GM21619 (cell line): ENCODE data around the gene RBM19.
"Not testable (repeated sequence)": the region's sequence is repeated elsewhere in the genome, so short reads cannot be mapped to it uniquely, and the experiment has no call there.

ENCODE experiments used
- ATAC-seq: cut with Tn5 transposase; IDR thresholded peaks from one replicate; pipeline ENCODE4 v1.9.1; 2021; ENCODE audit not compliant: unreplicated experiment

RBM19 gene

GRCh38 chr12:113907446-113908180 is 58.5 kb downstream of the RBM19 start:
- no peak for ATAC-seq

GRCh38 chr12:113906411-113907200 is 59.5 kb downstream of the RBM19 start:
- ATAC-seq: no peak

GRCh38 chr12:113905829-113906228 is 60.3 kb downstream of the RBM19 start:
- no peak for ATAC-seq

GRCh38 chr12:113903381-113903863 is 62.7 kb downstream of the RBM19 start:
- no peak for ATAC-seq

- ATAC-seq: not testable (repeated sequence)
Observed at GRCh38 chr12:113901319-113901718, 64.8 kb downstream of the RBM19 start.

GRCh38 chr12:113900716-113901115 is 65.4 kb downstream of the RBM19 start:
- no peak for ATAC-seq

GRCh38 chr12:113899561-113900471 is 66.3 kb downstream of the RBM19 start:
- ATAC-seq: no peak

GRCh38 chr12:113899042-113899560 is 67.0 kb downstream of the RBM19 start:
- no peak for ATAC-seq

- ATAC-seq: no peak
Observed at GRCh38 chr12:113898466-113898865, 67.7 kb downstream of the RBM19 start.

GRCh38 chr12:113897406-113897805 is 68.7 kb downstream of the RBM19 start:
- no peak for ATAC-seq

- ATAC-seq: no peak
Observed at GRCh38 chr12:113896841-113897240, 69.3 kb downstream of the RBM19 start.

- ATAC-seq: no peak
Observed at GRCh38 chr12:113896194-113896593, 69.9 kb downstream of the RBM19 start.

GRCh38 chr12:113895176-113895575 is 70.9 kb downstream of the RBM19 start:
- ATAC-seq: no peak

- no peak for ATAC-seq
Observed at GRCh38 chr12:113894697-113895096, 71.4 kb downstream of the RBM19 start.

- no peak for ATAC-seq
Observed at GRCh38 chr12:113893221-113893620, 72.9 kb downstream of the RBM19 start.

GRCh38 chr12:113892556-113892955 is 73.6 kb downstream of the RBM19 start:
- ATAC-seq: no peak

- ATAC-seq: no peak
Observed at GRCh38 chr12:113891739-113892520, 74.2 kb downstream of the RBM19 start.

GRCh38 chr12:113891167-113891692 is 74.9 kb downstream of the RBM19 start:
- ATAC-seq: no peak

- no peak for ATAC-seq
Observed at GRCh38 chr12:113889891-113890581, 76.1 kb downstream of the RBM19 start.
